Coronary artery (tissue), 2 donors: ENCODE results near the gene PLA2G12B.
"Not testable (repeated sequence)": the region's sequence is repeated elsewhere in the genome, so short reads cannot be mapped to it uniquely, and the experiment has no call there.

ENCODE experiments used
- DNase-seq: peaks from one replicate; pipeline ENCODE4 v3.0.0-alpha.2; 2017; ENCODE audit warnings: low spot score
- H3K27ac ChIP-seq, 2 donors: fragments of 200-600 bp; sonication (generic); one replicate each; pipeline ENCODE4 v1.5.1; 2016 to 2019
- H3K4me3 ChIP-seq: fragments of 200-600 bp; sonication (generic); 2 replicates; pipeline ENCODE4 v1.5.1; 2016; ENCODE audit warnings: mild to moderate bottlenecking, moderate library complexity
- TF ChIP-seq, protein P1 (sequence below): fragments of 200-600 bp; sonication (generic); IDR thresholded peaks from one replicate; pipeline ENCODE4 v1.5.1; 2019; ENCODE audit warnings: antibody characterized with exemption

The PLA2G12B gene

DNA sequence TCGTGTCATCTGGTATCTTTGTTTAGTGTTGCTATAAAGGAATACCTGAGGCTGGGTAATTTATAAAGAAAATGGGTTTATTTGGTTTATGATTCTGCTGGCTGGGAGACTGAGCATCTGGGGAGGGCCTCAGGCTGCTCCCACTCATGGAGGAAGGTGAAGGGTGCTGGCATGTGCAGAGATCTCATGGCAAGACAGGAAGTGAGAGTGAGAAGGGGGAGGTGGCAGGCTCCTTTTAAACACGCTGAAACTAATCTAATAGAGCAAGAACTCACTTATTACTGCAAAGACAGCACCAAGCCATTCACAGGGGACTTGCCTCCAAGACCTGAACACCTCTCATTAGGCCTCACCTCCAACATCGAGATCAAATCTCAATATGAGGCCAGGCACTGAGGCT lies 49.8 kb downstream of the PLA2G12B start:
- H3K27ac ChIP-seq = no peak overlapping the region
- no peak overlapping the region for H3K4me3 ChIP-seq
- DNase-seq = no peak
- TF ChIP-seq, protein P1, sequence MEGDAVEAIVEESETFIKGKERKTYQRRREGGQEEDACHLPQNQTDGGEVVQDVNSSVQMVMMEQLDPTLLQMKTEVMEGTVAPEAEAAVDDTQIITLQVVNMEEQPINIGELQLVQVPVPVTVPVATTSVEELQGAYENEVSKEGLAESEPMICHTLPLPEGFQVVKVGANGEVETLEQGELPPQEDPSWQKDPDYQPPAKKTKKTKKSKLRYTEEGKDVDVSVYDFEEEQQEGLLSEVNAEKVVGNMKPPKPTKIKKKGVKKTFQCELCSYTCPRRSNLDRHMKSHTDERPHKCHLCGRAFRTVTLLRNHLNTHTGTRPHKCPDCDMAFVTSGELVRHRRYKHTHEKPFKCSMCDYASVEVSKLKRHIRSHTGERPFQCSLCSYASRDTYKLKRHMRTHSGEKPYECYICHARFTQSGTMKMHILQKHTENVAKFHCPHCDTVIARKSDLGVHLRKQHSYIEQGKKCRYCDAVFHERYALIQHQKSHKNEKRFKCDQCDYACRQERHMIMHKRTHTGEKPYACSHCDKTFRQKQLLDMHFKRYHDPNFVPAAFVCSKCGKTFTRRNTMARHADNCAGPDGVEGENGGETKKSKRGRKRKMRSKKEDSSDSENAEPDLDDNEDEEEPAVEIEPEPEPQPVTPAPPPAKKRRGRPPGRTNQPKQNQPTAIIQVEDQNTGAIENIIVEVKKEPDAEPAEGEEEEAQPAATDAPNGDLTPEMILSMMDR = no peak

DNA sequence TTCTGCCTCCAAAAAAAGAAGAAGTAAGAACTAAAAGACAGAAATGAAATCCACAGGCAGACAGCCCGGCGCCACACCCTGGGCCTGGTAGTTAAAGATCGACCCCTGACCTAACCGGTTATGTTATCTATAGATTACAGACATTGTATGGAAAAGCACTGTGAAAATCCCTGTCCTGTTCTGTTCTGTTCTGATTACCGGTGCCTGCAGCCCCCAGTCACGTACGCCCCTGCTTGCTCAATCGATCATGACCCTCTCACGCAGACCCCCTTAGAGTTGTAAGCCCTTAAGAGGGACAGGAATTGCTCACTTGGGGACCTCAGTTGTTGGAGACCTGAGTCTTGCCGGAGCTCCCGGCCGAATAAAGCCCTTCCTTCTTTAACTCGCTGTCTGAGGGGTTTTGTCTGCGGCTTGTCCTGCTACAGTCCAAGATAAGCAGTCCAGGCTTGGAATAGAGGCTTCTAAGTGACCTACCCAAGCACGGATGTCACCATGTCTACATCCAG lies 50.6 kb downstream of the PLA2G12B start:
- H3K4me3 ChIP-seq, H3K27ac ChIP-seq, DNase-seq: not testable (repeated sequence)

DNA sequence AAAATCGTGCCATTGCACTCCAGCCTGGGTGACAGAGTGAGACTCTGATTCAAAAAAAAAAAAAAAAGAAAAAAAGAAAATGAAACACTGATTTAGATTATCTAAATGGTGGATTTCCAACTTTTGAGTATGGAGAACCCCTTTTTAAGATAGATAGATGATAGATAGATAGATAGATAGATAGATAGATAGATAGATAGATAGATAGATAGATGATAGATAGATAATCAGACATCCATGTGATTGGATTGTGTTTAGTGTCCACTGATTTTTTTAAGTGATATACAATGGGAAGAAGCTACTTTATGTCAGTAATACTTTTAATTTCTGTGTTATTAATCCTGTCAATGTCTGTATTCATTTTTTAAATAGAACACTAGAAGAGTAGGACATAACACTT lies 55.1 kb downstream of the PLA2G12B start:
- no peak overlapping the region for H3K4me3 ChIP-seq
- H3K27ac ChIP-seq = no peak overlapping the region
- DNase-seq = no peak
- TF ChIP-seq, protein P1 = no peak

DNA sequence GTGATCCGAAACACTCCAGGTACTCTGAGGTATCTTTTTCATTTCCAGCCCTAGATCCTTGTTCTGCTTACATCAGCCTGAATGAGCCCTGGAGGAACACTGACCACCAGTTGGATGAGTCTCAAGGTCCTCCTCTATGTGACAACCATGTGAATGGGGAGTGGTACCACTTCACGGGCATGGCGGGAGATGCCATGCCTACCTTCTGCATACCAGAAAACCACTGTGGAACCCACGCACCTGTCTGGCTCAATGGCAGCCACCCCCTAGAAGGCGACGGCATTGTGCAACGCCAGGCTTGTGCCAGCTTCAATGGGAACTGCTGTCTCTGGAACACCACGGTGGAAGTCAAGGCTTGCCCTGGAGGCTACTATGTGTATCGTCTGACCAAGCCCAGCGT lies 56.0 kb downstream of the PLA2G12B start:
- no peak overlapping the region for H3K27ac ChIP-seq
- no peak for DNase-seq
- no peak overlapping the region for H3K4me3 ChIP-seq
- TF ChIP-seq, protein P1 = no peak

DNA sequence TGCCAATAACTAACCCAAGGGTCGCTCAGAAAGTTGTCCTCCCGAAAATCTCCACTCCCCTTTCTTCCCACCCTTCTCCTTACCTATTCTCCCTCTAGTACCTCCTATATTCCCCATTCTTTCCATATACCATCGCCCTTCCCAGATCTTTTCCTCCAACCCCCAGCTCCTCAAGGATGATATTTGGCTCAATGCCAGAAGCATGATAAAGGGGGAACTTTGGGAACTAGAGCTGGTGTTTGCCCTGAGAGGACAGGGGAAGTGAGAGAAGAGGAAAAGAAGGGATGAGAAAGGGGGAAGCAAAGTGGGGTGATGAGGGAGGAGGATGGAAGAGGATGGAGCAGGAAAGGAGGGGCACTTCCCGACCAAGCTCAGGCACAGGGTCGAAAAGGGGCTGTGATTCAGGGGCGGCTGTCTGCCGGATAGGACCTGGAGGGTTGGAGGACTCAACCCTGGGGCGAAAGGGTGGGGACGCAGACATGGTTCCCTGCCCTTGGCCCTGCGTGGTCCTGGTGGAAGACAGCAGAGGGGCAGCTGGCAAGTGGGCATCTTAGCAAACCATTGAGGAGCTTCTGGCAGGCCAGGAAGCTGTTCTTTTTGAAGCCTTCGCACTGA lies 59.3 kb downstream of the PLA2G12B start:
- no peak overlapping the region for H3K27ac ChIP-seq
- no peak overlapping the region for H3K4me3 ChIP-seq
- no peak for DNase-seq

DNA sequence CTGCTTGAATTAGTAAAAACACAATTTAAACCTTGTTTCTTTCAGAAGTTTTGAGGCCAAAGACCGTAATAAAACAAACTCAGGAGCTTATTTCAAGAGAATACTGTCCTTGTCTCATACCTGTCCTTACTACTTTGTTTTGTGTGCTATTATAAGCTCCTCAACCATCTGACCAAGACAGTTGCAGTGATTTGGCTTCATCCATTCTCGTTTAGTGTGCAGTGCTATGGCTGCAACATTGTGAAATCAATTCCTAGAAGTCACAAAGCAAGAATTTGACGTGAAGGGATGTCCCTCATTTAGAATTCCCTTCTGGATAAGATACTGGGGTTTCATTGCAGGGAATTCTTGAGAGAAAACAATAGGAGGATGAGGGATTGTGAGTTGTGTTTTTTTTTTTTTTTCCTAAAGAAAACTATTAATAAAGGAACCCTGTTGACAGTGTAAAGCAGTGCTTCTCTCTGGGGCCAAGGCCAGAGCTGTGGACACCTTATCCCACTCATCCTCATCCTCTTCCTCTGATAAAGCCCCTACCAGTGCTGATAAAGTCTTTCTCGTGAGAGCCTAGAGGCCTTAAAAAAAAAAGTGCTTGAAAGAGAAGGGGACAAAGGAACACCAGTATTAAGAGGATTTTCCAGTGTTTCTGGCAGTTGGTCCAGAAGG lies 61.3 kb downstream of the PLA2G12B start, which contains the start of gene OIT3:
TSS of gene OIT3 (plus strand) at position 604 of the 663 bp plus-strand sequence. CDS start 60 bp downstream, outside the sequence.
- TF ChIP-seq, protein P1 = no peak
- Histone ChIP-seq H3K27ac (no peak within 1 kb of the TSS), H3K4me3 (no peak within 1 kb of the TSS)
- DNase-seq = no peak

More for the DNA sequence above, 59.3 kb downstream of the PLA2G12B start:
- TF ChIP-seq, protein P1 = no peak

DNA sequence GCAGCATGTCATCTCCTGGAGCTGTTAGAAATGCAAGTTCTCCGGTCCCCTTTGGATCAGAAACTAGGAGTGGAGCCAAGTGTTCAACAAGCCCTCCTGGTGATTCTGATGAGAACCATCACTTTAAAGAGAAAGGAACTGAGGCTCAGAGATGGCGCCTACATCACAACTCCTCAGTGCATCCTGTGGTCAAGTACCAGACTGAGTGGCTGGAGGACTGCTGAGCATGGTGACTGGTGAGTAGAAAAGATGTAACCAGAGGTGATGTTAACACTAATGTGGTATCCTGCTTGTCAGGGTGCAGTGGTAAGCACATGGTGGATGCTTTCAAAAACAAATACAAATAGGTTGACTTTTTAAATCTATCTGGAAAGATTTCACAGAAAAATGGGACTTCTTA lies 64.5 kb downstream of the PLA2G12B start:
- Histone ChIP-seq H3K27ac (no peak overlapping the region), H3K4me3 (no peak overlapping the region)
- DNase-seq = no peak
- TF ChIP-seq, protein P1 = no peak
